KOPT-K1 (cell line): ENCODE data around the gene ZMYM3.
"Not testable (repeated sequence)": the region's sequence is repeated elsewhere in the genome, so short reads cannot be mapped to it uniquely, and the experiment has no call there.

Experiments
- H3K27ac ChIP-seq: fragments of 200-600 bp; sonication (generic); 2 replicates; pipeline ENCODE4 v1.5.1; 2016; ENCODE audit warnings: antibody characterized with exemption, mild to moderate bottlenecking, low read depth, low read length; ENCODE audit not compliant: poor library complexity, severe bottlenecking
- H3K36me3 ChIP-seq: fragments of 200-600 bp; sonication (generic); 2 replicates; pipeline ENCODE4 v1.5.1; 2017; ENCODE audit warnings: antibody characterized with exemption, mild to moderate bottlenecking, low read length, moderate library complexity; ENCODE audit not compliant: insufficient read depth
- H3K9me3 ChIP-seq: fragments of 200-600 bp; sonication (generic); 2 replicates; pipeline ENCODE4 v1.5.1; 2017; ENCODE audit warnings: antibody characterized with exemption, low read length, mild to moderate bottlenecking; ENCODE audit not compliant: insufficient read depth, poor library complexity, severe bottlenecking

ZMYM3 gene

DNA sequence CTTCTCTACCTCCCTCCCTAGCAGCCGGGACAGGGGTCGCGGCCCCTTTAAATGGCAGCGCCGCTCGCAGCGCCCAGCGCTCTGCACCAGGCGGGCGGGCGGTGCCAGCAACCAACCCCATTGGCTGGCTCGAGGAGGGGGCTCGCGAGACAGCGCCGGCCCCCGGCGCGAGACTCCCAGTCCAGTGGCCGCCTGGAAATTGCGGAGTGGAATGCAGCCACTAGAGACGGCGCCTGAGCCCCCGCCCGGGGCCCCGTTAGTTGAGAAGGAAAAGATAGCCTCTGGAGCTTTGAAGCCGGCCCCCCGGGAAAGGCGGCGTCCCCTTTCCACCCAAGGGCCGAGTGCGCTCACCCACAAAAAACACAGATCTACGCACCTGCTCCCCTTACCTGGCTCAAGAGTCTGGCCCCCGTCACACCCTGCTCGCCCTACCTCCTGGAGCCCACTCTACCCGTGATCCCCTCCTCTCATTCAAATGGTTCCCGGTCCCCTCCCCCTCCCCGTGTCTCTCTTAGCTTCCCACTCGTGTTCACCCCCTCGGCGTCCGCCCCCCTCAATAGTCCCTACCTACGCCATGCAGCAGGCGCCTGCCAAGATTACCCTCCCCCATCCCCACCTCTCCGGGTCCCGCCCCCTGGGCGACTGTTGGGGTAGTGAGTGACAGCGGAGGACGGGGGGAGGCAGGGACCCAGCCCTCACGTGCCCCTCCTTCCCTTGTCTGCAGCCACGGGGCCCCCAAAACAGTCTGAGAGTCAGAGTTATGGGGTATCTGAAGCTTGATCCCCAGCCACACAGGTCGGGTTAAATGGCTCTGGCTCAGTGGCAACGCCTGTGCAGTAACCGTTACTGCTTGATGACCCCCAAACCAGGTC is at the start of gene ZMYM3:
ZMYM3 (minus strand) TSS at position 49 of the 872 bp plus-strand sequence. CDS start 885 bp downstream, outside the sequence.
- no peaks in the 10 kb centered on the region for H3K9me3 ChIP-seq
- H3K27ac ChIP-seq = peak within 1 kb of the TSS; percentile 92

DNA sequence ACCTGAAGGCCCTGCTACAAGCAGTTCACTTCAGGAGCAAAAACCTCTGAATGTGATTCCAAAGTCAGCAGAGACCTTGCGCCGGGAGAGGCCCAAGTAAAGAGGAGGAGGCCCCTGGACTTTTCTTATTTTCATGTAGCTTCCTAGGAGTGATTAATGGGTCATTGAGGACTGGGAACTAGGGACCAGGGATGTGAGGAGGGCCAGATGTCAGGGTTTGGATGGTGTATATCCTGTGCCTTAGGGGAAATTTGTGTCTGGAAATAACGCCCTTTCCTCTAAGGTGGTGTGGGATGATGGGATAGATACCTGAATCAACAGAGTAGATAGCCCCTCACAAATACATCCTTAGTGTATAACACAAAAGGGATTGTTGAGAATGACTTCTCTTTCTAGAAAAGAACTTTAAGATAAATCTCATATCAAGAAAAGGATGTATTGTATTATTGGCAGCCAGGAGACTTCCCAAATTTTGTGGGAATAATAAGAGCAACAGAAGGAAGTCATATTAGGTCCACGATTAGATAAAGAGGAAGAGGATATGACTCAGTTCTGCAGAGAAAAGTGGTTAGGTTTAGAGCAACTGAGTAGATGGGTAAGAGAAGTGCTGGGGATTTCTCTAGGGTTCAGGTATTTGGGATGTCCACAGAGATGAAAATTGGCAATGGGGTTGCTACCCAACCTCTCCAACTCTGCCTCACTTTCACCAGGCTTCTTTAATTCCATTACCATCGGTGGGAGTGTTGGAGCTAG is 48.7 kb upstream of the ZMYM3 start:
- H3K27ac ChIP-seq = no peak overlapping the region
- H3K9me3 ChIP-seq = no peaks in the 10 kb centered on the region
- H3K36me3 ChIP-seq = peaks cover 78% of the 10 kb centered on the region

More for the DNA sequence above, at the start of gene ZMYM3:
- peaks cover 19% of the 10 kb centered on the region for H3K36me3 ChIP-seq

DNA sequence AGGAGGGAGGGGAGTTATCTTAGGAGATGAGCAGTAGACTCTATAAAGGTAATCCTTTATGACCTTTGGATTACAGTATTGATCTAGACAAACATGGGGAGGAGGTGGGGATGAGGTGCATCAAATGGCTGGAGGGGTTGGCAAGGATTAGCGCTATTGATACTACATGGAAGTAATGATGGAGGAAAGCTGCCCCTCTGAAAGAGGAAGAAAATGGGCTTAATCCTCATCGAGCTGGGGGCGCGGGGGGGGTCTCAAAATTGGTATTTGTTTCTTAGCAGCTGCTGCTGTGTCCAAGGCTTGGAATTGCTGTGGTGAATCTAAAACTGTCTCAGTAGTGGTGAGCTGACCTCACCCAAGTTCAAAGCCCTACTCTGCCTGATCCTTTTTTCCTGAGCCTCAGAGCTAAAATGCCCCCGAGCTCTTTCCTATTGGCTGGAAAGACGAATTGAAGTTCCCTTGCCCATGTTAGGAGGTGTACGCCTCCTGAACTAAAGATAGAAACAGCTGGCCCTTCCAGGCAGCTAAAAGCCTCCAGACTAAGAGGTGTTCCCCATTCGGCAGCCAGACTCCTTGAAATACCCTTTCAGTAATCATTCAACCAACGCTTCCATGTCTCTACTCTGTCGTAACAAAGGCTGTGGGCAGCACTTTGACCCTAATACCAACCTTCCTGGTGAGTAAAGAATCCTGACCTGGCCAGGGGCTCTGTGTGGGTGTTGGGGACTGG is 47.4 kb upstream of the ZMYM3 start, which contains the start of gene ITGB1BP2:
ITGB1BP2 (plus strand) TSS at position 556 of the 730 bp plus-strand sequence; CDS start at position 613, 57 bp downstream.
- no peaks in the 10 kb centered on the region for H3K9me3 ChIP-seq
- no peak within 1 kb of the TSS for H3K27ac ChIP-seq
- peaks cover 91% of the 10 kb centered on the region for H3K36me3 ChIP-seq

DNA sequence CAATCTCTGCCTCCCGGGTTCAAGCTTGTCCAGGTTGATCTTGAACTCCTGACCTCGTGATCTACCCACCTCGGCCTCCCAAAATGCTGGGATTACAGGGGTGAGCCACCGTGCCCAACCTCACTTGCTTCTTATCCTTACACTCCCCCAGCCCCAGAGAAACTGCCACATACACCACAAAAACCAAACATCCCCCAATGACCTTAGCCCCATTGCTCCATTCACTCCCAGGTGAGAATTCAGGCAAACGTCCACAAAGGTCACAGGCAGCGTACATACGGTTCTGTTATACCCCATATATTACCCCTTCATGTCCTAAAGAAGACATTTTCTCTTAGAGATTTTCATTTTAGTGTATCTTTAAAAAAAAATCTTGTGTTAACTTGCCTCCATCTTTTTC is 46.6 kb upstream of the ZMYM3 start:
- H3K27ac ChIP-seq, H3K9me3 ChIP-seq: not testable (repeated sequence)
- peaks cover 99% of the 10 kb centered on the region for H3K36me3 ChIP-seq

DNA sequence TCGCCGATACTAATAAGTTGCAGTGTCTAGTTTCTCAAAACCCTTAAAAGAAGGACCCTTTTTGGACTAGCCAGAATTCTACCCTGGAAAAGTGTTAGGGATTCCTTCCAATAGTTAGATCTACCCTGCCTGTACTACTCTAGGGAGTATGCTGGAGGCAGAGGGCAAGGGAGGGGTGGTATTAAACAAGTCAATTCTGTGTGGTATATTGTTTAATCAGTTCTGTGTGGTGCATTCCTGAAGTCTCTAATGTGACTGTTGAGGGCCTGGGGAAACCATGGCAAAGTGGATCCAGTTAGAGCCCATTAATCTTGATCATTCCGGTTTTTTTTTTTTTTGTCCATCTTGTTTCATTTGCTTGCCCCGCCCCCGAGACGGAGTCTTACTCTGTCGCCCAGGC is 46.1 kb upstream of the ZMYM3 start:
- peaks cover 100% of the 10 kb centered on the region for H3K36me3 ChIP-seq
- H3K27ac ChIP-seq, H3K9me3 ChIP-seq: not testable (repeated sequence)

DNA sequence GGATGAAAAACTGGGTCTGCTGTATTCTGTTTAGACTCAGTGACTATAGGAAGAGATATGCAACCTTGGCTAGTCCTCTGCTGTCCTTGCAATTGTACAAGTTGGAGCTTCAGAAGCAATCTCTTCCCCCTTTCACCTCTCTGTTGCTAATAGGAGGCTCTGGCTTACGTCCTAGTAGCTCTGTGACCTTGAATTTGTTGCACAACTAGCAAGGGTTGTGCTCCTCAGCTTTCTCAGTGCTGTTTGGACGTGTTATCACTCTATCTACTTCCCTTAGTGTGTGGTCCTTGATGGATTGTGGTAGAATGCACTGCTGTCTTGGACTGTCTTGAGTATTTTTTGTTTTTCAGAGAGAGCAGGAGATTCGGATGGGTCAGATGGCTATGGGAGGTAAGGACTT is 44.2 kb upstream of the ZMYM3 start:
- Histone ChIP-seq H3K9me3 (no peaks in the 10 kb centered on the region), H3K27ac (no peak overlapping the region), H3K36me3 (peaks cover 100% of the 10 kb centered on the region)

DNA sequence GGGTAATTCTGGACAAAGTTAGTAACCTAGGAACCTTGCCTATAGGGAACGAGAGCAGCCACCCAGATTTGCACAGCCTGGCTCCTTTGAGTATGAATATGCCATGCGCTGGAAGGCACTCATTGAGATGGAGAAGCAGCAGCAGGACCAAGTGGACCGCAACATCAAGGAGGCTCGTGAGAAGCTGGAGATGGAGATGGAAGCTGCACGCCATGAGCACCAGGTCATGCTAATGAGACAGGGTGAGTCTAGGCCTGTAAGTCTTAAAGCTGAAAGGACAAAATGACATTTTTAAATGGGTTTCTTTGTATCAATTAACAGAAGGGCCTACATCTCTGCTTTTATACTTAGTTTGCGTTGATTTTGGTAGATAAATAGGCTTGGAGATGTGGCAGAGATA is 42.9 kb upstream of the ZMYM3 start:
- peaks cover 100% of the 10 kb centered on the region for H3K36me3 ChIP-seq
- no peak overlapping the region for H3K27ac ChIP-seq
- no peaks in the 10 kb centered on the region for H3K9me3 ChIP-seq

DNA sequence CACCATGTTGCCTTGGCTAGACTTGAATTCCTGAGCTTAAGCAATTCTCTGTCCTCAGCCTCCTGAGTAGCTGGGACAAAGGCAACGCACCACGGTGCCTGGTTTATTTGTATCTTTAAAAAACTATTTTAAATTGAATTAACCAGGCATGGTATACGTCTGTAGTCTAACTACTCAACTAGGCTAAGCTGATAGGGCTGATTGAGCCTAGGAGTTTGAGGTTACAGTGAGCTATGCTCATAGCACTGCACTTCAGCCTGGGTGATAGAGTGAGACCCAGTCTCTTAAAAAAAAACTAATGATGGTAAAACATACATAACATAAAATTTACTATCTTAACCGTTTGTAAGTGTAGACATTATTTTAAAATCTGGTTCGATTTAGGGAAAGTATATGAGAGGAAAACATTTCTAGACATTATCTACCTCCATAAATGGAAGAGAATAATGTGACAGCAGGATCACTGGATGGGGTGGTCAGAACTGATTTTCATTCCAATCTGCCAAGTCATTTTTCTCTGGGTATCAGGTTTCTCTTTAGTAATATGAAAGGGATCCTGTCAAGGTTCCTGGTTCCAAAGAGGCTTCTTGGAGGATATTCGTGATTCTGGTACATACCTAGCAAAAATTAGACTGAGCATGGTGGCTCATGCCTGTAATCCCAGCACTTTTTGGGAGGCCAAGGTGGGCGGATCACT is 38.9 kb upstream of the ZMYM3 start:
- Histone ChIP-seq H3K27ac (no peak overlapping the region), H3K36me3 (peaks cover 94% of the 10 kb centered on the region), H3K9me3 (no peaks in the 10 kb centered on the region)

DNA sequence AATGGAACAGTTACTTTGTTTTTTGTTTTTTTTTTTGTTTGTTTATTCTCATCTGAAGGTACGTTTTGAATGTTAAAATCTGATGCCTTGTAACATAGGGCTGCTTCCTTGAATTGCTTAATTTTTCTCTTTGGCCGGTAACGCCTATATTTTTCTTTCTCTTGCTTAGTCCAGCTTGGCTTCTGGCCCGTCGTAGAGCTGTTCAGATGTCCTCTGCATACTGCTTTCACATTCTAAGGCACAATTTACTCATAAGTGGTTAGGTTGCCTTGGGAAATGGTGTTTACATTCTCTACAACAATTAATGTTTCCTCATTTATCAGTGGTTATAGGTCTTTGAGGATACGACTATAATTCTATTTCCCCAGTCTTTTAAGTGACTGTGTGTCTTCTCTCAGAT is 37.4 kb upstream of the ZMYM3 start:
- Histone ChIP-seq H3K36me3 (peaks cover 93% of the 10 kb centered on the region), H3K27ac (no peak overlapping the region), H3K9me3 (no peaks in the 10 kb centered on the region)

DNA sequence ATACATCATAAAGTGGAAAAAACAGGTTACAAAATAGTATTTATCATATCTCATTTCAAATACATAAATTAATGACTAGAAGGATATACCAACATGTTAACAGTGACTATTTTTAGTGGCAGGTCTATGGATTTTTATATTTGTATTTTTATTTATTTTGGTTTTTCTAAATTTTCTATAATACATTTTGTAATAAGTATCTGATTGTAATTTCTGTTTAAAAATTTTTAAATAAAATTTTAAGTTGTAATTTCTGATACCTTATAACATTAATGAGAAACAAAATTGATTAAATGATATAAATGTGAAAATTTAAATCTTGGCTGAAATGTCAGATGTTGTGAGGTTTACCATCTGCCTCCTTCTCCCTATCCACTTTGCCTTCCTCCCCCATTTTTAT is 32.0 kb upstream of the ZMYM3 start:
- peaks cover 56% of the 10 kb centered on the region for H3K36me3 ChIP-seq
- no peaks in the 10 kb centered on the region for H3K9me3 ChIP-seq
- peak overlapping the region; percentile 19 for H3K27ac ChIP-seq

DNA sequence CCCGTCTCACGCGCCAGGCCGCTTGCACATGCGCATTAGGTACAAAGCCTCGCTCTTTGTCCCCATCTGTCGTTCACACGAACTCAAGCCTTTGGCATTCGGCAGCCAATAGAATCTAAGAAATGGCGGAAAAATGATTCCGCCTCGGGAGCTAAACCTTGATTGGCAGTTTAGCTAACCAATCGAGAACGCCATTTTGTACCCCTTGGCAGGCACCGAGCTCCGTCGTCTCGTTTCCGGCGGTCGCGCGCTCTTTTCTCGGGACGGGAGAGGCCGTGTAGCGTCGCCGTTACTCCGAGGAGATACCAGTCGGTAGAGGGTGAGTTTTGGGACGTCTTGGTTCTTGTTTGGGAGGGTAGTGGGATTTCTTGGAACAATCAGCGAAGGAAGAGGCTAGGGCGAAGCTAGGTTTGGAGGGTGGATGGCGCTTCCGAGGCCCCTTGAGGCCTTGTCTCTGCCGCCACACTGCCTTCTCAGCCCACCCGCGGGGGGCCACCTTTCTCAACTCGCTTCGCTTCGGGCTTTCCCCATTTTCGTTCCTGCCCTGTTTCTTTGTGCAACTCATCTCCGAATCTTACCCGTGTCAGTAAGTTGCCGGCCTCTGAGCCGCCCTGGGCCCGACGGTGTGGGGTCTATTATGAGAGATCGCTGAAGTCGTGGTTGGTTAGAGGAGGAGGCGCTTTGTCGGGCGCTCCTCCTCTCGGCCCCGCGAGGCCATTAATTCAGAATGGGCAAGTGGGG is 29.6 kb upstream of the ZMYM3 start, which contains the start of gene NONO:
NONO (plus strand) TSS at position 233 of the 741 bp plus-strand sequence. CDS start 7,003 bp downstream, outside the sequence.
- H3K36me3 ChIP-seq = peaks cover 36% of the 10 kb centered on the region
- no peaks in the 10 kb centered on the region for H3K9me3 ChIP-seq
- H3K27ac ChIP-seq = peak within 1 kb of the TSS; percentile 98

DNA sequence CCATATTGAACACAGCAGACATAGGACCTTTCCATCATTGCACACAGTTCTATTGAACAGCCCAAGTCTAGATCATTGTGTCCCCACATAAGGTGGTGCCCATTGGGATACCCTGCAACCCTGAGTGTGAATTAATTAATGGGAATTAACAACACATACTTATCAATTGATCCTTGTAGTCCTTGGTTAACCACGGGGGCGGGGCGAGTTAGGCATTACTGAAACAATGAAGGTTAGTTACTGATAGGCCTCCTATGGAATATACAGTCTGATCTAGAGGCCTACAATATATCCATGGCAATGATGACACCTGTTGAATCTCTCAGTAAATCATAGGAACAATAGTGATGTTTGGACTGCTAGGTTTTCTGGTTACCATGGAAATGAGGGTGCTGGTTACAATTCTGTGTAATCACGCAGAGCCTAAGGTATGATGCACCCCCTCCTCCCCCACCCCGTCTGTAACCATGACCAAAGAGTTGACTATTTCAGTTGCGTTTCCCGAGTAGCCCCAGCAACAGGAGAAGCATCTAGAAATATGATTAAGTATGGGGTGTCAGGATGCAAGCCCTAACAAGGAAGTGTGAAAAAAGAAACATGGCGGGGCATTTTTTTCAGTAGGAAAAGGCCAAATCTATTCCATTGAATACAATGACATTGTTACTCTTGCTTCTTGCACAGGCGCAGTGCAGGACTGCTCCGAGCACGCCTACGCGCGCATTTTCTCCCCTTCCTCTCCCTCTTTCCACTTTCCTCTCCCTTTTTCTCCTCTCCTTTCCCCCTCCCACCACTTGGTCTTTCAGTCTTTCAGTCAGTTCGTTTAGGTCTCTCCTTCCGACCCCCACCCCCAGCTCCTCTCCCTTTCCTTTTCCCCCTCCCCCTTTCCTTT is 28.8 kb upstream of the ZMYM3 start:
- Histone ChIP-seq H3K9me3 (no peaks in the 10 kb centered on the region), H3K27ac (peak overlapping the region; percentile 98), H3K36me3 (peaks cover 30% of the 10 kb centered on the region)

DNA sequence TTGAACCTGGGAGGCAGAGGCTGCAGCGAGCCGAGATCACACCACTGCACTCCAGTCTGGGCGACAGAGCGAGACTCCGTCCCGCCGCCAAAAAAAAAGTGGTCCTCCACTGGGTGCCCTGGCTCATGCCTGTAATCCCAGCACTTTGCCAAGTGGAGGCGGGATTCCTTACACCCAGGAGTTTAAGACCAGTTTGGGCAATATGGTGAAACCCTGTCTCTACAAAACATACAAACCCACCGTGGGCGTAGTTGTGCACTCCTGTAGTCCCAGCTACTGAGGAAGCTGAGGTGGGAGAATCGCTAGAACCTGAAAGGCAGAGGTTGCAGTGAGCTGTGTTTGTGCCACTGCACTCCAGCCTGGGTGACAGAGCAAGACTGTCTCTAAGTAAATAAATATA is 27.4 kb upstream of the ZMYM3 start:
- H3K27ac ChIP-seq, H3K9me3 ChIP-seq: not testable (repeated sequence)
- peaks cover 17% of the 10 kb centered on the region for H3K36me3 ChIP-seq
